GM18867 (cell line): Measurements from ENCODE around the gene MMS19.
A peak's percentile ranks its signal among the peaks of the same experiment; 100 is the strongest.

ENCODE experiments used
- ATAC-seq: cut with Tn5 transposase; IDR thresholded peaks from one replicate; pipeline ENCODE4 v1.9.1; 2021; ENCODE audit warnings: mild to moderate bottlenecking, moderate library complexity; ENCODE audit not compliant: unreplicated experiment

The MMS19 gene, protein sequence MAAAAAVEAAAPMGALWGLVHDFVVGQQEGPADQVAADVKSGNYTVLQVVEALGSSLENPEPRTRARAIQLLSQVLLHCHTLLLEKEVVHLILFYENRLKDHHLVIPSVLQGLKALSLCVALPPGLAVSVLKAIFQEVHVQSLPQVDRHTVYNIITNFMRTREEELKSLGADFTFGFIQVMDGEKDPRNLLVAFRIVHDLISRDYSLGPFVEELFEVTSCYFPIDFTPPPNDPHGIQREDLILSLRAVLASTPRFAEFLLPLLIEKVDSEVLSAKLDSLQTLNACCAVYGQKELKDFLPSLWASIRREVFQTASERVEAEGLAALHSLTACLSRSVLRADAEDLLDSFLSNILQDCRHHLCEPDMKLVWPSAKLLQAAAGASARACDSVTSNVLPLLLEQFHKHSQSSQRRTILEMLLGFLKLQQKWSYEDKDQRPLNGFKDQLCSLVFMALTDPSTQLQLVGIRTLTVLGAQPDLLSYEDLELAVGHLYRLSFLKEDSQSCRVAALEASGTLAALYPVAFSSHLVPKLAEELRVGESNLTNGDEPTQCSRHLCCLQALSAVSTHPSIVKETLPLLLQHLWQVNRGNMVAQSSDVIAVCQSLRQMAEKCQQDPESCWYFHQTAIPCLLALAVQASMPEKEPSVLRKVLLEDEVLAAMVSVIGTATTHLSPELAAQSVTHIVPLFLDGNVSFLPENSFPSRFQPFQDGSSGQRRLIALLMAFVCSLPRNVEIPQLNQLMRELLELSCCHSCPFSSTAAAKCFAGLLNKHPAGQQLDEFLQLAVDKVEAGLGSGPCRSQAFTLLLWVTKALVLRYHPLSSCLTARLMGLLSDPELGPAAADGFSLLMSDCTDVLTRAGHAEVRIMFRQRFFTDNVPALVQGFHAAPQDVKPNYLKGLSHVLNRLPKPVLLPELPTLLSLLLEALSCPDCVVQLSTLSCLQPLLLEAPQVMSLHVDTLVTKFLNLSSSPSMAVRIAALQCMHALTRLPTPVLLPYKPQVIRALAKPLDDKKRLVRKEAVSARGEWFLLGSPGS

DNA sequence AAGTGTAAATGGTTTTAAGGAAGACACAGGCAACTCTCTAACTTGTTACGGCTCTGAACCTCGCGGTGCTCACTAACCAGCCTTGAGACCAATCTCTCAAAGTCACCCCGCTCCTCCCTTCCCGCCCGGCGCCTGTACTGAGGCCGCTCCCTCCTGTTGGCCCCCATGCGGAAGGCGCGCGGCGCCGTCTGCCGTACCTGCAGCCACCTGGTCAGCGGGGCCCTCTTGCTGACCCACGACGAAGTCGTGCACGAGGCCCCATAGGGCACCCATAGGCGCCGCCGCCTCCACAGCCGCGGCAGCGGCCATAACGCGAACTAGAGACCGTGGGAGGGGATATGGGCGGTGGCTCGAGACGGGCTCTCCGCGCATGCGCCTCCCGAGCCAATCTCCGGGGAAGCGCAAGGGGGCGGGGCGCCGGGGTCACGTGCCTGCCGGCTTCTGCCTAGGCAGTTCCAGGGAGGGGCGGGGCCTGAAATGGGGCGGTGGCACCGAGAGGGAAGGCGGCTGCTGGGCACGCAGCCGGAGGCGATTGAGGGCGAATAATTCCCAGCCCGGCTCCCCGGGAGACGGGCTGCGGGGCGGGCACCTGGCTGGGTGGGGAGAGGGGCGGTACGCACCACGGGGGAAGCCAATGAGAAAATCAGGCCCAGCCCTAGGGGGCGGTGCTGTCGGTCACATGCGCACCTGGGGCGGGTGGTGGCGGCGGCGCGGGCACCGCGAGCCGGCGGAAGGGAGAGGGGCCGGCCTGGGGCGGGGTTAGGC, at the start of gene MMS19:
MMS19 (minus strand) TSS at position 347 of the 765 bp plus-strand sequence; CDS start at position 309, 38 bp downstream.
- peak; percentile 93 for ATAC-seq

DNA sequence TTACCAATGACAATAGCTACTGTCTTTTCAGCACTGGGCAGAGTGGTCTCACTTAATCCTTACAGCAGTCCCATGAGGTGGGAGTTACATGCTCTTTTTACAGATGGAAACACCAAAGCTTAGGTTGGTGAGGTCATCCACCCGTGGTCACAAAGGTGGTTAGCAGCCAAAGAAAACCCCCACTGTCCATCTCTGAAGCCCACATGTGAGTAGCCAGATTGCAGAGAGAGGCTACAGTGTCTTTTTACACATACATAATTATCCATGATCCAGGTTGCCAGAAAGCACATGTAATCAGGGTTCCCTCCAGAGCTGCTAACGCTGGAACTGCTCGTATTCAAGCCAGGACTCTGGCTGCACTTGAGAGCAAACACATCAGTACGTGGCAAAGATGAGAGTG, 49.7 kb upstream of the MMS19 start:
- ATAC-seq = no peak

DNA sequence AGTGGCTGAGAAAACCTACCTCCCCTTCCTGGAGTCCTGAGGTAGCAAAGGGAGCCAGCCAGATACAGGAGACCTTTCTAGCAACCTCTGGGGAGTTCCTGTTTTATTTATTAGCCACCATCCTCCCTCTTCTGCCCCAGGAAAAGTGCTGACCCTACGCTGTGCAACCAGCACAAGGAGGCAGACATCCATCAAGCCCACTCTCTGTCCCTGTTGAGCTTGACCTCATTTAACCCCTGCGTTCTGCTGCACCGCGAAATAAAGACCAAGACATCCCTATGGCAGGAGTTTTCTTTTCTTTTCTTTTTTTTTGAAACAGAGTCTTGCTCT, 49.0 kb upstream of the MMS19 start:
- no peak for ATAC-seq

DNA sequence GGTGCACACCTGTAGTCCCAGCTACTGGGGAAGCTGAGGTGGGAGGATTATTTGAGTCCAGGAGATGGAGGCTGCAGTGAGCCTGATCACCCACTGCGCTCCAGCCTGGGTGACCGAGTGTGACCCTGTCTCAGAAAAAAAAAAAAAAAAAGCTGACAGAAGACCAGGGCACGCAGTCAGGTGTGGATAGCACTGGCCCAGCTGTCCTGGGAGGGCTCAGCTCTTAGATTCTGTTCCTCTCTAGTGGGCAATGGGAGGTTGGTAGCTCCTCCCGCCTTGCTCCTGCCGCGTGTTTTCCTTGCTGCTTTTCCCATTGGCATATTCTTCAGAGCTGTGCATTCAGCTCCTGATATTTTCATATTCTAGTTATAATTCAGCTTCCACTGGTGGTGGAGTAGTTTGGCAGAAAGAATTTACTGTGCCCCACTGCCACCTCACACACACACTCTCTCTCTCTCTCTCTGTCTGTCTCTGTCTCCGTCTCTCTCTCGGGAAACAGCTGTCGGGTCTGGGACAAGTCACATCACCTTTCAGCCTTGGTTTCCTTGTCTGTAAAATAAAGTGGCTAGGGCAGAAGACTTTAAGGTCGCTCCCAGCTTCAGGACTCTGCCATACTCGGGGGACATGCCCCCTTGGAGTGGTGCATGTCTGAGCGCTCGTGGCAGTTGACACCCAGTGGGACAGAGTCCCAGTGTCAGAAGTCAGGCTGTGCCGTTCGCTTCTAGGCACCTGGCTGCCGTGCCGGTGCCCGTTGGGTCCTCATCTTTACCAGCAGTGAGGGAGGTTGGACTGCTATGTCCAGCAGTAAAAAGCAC, 48.4 kb upstream of the MMS19 start:
- no peak for ATAC-seq

DNA sequence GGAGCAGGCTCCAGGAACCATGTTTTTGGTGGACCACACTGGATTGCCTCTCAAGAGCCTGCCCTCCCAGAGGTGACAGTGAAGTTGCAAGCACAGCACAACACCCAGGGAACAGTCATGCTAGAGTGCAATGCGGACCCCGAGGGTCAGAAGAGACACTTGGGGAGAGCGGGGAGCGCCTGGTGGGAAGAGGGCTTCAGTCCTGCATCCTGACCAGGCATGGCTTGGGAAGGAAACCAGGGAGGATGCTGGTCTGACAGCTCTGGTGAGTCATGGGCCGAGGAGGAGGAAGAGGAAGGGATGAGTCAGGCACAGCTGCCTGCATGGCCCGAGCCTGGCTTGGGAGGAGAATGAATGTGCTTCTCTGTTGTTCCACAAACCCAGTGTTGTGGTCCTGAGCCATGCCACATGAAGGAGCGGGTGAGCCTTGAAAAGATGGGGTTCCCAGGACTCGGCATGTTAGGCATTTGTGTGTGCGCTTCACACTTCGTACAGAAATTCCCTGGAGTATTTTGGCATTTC, 44.9 kb upstream of the MMS19 start:
- no peak for ATAC-seq

DNA sequence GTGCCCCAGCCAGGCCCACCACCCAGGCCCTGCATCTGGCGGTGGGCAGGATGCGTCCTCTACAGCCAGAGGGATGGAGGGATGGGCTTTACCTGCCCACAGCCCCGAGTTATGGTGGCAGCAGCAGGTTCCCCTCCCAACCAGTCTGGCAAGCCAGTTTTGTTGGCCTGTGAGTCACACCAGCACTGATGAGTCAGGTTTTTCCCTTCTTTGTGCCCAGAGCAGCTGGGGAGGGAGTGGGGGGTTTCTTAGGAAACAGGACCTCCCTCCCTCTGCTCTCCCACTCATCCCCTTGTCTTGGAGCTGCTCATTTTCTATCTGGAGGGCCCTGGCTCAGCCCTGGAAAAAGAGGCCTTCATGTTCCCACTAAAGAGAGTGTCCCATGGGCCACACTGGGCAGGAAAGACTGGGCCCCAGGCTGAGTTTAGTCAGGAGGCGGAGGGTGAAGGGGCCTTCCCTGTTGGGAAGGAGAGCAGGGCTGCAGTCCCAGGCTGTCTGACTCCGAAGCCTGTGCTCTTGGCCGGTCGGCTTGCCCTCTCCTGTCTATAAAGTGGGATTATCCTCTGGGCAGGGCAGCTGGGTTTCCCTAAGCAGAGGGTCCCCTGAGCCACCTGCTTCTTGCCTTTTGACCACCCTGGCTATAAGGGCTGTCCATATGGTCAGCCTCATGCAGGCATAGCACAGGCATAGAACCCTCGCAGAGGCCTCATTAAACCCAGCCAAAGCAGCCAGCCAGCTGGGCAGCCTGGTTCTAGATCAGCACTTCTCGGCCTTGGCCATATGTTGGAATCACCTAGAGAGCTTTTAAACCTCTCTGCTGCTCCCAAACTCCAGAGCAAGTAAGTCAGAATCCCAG, 44.2 kb upstream of the MMS19 start:
- ATAC-seq = no peak

DNA sequence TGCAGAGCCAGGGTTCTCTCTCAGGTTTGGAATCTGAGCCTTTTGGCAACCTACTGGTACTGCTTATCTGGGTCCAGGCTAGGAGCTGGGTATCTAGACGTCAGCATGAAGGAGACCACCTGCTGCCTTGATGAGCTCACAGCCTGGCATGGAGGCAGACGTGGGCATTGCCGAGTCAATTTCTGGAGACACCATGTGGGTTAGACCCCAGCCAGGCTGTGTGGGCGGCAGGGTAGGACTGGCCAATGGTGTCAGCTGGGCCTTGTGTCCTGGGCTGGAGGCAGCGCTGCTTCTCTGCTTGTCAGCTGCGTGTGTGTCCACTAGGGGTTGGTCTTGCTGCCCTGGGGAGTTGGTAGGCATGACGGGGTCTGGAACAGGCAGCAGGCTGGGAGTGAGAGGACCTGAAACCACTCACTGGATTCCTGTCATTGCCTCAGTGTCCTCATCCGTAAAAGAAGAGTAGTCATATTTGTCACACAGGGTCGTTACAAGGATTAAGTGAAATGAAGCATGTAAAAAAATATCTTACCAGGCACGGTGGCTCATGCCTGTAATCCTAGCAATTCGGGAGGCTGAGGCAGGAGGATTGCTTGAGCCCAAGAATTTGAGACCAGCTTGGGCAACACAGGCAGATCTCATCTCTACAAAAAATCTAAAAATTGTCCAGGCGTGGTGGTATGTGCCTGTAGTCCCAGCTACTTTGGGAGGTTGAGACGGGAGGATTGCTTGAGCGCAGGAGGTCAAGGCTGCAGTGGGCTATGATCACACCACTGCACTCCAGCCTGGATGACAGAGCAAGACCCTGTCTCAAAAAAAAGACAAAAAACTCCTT, 42.7 kb upstream of the MMS19 start:
- no peak for ATAC-seq

DNA sequence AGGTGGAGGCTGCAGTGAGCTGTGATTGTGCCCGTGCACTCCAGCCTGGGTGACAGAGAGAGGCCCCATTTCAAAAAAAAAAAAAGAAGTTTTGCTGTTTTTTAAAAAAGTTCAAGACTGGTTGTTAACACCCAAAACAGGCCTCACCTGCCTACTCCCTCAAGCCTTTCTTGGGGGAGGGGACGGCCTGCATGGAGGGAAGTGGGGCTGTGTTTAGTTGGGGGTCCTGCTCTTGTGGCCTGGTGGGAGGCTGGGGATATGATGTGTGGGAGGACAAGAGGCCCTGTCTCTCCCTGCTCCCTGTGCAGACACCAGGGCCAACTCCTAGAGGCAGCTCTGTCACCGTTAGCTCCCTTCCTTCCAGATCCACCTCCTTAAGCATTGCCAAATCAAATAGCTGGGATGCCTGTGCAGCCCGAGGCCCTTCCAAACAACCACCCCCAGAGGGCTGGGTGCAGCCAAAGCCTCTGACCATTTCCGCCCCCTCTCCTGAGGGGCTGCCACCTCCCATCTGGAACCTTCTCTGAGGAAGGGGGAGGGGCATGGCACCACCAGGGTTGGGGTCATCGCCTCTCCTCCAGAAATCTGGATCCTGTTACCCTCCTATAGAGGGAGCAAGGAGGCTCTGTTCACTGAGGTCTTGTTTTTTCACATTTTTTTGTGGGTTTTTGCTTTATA, 41.4 kb upstream of the MMS19 start:
- ATAC-seq = no peak

DNA sequence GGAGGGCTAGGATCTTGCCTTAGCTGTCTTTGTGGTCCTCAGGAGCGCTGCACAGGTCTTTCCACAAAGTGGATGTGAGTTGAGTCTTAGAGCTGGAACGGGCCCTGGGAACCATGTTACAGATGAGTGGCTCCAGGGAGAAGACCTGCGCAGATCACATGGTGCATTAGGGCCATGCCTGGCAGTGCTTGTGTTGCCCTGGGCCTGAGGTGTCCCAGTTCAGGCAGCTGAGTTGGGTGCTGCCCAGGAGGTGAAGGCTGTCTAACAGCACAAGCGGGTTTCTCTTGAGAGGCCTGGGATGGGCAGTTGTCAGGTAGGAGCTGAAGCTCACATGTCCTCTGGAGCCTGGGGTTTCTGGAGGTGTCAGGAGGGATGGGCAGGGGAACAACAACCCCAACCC, 40.6 kb upstream of the MMS19 start:
- ATAC-seq = no peak

DNA sequence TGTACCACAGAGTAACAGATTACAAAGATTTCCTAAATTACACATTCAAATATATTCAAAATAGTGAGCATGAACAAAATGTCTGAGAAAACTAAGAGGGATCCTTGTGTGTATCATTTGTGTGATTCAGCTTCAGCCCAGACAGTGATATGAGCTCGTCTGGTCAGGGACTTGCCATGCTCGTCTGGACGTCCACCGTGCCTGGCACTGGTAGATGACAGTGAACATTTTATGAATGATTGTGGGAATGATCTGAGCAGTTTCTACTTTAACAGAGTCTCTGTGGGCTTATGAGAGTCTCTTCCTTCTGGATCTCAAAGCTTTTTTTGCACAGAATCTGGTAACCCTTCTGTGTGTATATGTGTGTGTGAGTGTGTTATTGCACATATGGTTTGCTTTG, 40.2 kb upstream of the MMS19 start:
- no peak for ATAC-seq

DNA sequence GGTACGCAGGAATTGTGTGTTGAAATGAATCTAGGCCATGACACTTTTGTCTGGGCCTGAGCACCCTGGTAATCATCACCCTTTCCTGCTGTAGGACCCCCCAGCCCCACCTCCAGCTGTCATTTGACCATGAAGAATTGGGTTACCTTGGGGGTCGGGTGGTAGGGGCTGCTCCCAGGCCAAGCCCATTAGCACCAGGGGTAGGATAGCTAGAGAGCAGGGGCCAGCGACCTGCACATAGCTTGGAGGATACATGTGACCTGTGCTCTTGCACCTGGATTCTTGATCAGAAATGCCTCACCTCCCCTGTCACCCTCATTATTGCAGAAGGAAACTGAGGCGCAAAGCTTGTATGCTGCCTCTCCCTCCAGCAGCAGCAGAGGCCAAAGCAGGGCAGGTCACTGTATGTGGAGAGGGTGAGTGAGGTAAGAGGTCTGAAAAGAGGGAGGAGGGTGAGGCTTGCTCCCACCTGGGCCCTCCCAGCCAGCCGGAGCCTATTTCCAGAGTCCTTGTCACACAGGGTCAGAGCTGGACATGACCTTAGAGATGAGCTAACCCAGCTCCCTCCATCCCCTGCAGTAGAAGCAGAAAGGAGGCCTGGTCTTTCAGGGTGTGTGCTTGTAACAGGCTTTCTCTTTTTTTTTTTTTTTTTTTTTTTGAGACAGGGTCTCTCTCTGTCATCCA, 39.1 kb upstream of the MMS19 start:
- ATAC-seq = no peak

DNA sequence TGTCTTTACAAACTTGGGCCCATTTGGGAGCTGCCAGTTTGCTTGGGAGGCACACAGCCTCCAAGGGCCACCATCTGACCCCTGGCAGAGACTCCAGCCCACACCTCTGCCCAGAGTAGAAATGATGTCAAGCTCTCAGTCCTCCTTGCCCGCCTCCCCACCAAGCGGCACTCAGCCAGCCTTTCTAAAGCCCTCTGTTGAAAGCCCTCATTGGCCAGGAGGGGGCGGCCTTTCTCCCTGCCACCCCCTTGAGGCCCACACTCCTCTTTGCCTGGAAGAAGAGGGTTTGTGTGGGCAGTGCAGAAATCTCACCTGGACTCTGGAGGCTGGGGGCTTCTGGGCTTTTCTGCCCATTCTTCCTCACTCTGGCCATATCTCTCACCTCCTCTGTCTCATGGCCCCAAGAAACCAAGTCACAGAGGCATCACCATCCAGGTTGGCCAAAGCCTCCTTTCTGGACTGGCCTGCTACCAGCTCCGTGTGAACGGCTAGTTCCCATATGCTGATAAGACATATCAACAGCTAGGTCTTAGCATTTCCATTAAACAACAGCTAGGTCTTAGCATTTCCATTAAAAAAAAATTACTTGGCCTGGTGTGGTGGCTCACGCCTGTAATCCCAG, 36.6 kb upstream of the MMS19 start:
- ATAC-seq = peak; percentile 51

DNA sequence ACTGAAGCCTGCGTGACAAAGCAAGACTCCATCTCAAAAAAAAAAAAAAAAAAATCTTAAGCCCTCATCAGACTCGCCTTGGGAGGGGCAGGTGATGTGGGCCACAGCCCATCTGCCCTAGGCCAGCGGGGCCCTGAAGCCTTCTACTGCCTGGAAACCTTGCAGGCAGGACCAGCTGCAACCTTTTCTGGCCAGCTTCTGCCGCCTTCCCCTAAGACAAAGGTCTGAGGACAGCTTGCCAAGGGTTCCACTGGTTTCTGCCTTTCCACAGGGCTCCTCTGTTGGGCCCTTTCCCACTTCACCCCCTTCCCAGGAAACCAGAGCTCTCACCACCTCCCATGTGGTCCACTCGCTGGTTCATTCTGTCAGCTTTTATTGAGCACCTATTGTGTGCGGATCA, 35.7 kb upstream of the MMS19 start:
- no peak for ATAC-seq

DNA sequence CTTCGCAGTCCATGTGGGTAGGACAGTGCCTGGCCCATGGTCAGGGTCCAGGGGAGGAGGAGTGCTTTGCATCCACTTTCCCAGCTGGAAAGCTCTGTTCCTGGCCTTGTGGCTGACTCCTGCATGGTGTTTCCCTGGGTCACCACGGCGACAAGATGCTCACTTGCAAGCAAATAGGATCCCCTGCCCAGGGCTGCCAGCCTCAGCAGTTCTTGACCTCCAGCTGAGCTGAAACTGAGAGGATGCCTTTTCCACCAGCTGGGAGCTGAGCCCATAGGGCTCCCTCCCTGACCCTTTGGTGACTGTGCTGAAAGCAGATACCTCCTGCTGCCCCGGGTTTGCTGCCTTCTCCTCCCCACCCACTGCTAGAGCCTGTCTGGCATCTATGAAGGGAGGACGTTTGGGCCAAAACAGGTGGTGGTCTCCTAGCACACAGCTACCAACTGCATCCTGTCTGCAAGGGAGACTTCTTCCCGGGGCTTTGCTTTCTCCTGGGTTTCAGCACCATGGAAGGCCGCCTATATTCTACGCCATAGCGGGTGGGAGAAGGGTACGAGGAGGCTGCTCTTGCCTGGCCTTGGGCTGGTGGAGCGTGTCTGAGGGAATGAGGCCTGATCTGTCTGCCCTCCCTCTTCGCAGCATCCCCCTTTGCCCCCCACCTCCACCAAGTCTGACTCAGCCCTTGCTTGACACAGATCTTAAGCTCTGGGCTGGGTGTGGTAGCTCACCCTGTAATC, 34.9 kb upstream of the MMS19 start:
- ATAC-seq = no peak

DNA sequence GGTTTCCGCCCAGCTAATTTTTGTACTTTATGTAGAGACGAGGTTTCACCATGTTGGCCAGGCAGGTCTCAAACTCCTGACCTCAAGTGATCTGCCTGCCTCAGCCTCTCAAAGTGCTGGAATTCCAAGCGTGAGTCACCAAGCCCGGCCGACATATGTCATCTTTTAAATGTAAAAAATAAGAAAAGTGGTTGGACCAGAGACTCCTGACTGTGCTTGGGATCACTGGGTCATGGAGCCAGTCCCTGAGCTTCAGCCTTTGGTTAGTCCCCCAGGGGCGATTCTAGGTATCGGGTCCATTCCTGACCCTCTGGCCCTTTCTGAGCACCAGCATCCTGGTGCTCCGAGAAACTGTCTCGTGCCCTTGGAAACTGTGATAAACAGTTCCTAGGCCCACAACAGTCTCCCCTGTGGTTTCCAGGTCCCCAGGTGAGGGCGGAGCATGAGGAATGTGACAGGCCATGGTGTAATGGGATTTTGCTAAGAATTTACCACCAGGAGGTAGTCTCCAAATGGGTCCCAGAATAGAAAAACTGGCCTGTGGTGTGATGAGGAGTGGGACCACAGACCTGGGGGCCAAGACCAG, 33.3 kb upstream of the MMS19 start:
- no peak for ATAC-seq
